Measurements from ENCODE around the gene PRKCE. TPM values are rescaled to one million over a fixed set of nuclear protein-coding genes. Genes with fewer than 3 reads are reported as not detected.

The PRKCE gene
- total and polyA plus RNA-seq, 2 donors (not counting 3 experiments of a cell fraction or from before 2014, with no cell fraction given) = 27.9 to 33.9 TPM

DNA sequence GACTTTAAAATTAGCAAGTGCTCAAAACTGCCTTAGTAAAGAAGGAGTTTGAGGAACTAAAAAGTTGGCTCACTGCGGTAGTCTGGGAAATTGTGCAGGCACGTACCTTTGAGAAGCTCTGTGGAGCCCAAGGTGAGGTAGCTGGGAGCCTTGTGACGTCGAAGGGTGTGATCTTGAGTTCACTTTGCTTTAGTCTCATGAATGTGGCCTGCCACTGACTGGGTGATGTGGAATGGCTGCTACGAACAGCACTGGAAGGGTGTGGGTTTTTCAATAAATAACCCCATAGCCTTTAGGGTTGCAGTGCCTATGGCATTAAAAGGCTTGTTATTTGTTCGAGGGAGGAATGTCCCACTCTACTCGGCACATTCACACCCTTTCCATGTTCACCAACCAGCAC, 312.3 kb downstream of the PRKCE start:
- Histone ChIP-seq H3K27ac (ENCODE audit: insufficient read depth, low read depth, low read length) (peak overlapping the region; percentile 80), H3K9me3 (replicated peaks; ENCODE audit: control insufficient read depth, insufficient read depth, low read length) (no peaks in the 10 kb centered on the region), H3K4me3 (replicated peaks in 1 of 3; ENCODE audit: insufficient read depth in 1 of 3, low read depth in 1 of 3, low read length in 3 of 3) (no peak overlapping the region), H3K9ac (replicated peaks; ENCODE audit: extremely low read depth, insufficient read depth, low read length) (peak overlapping the region; percentile 53), H2AFZ (ENCODE audit: low read depth, low read length) (no peak overlapping the region), H3K4me1 (ENCODE audit: control insufficient read depth, extremely low read depth, insufficient read depth, low read length) (peaks cover 37% of the 10 kb centered on the region), H3K79me2 (ENCODE audit: control insufficient read depth, insufficient read depth, low read length) (no peaks in the 10 kb centered on the region), H3K27me3 (ENCODE audit: control insufficient read depth in 2 of 2, insufficient read depth in 2 of 2, low read length in 2 of 2) (no peaks in the 10 kb centered on the region), H3K9me1 (replicated peaks; ENCODE audit: control insufficient read depth, extremely low read depth, insufficient read depth, low read length) (no peaks in the 10 kb centered on the region), H4K20me1 (replicated peaks; ENCODE audit: control insufficient read depth, extremely low read depth, insufficient read depth, low read length) (no peaks in the 10 kb centered on the region), H3K36me3 (ENCODE audit: control insufficient read depth in 2 of 2, extremely low read depth in 1 of 2, insufficient read depth in 2 of 2, low read length in 2 of 2) (no peaks in the 10 kb centered on the region), H3K4me2 (ENCODE audit: insufficient read depth, low read length) (peak overlapping the region; percentile 61)
- ChIA-PET CTCF (interaction anchor here (0.8 to 2.6 kb wide), 10 partner anchors 8 to 491 kb away, joined by 3 to 14 read pairs (median 4); no protein-coding TSS in a partner anchor), POLR2A (no interaction called here)
- intact Hi-C loops (cut with micrococcal nuclease) = loop anchor here (1.0 kb wide), 3 partner anchors 25 to 321 kb away; no protein-coding TSS in a partner anchor
- BruUV-seq (replicated peaks) = no TSS peak
- DNase-seq (ENCODE audit: low read depth, low spot score) (no peak), FAIRE-seq (no peak)
- TF ChIP-seq POLR2AphosphoS5 (IDR thresholded peaks at IDR 0.05; ENCODE audit: insufficient read depth, low read depth, low read length) = no peak
- TF ChIP-seq GATA2 (IDR thresholded peaks at IDR 0.05; ENCODE audit: insufficient read depth, insufficient read length, low read depth, low read length) = no peak
- TF ChIP-seq POLR2A (IDR thresholded peaks at IDR 0.05; ENCODE audit: low read depth, low read length) = no peak
- no peak for TF ChIP-seq EZH2 (IDR thresholded peaks at IDR 0.05; ENCODE audit: borderline replicate concordance, low read depth, low read length, severe bottlenecking)
- TF ChIP-seq, protein P1, sequence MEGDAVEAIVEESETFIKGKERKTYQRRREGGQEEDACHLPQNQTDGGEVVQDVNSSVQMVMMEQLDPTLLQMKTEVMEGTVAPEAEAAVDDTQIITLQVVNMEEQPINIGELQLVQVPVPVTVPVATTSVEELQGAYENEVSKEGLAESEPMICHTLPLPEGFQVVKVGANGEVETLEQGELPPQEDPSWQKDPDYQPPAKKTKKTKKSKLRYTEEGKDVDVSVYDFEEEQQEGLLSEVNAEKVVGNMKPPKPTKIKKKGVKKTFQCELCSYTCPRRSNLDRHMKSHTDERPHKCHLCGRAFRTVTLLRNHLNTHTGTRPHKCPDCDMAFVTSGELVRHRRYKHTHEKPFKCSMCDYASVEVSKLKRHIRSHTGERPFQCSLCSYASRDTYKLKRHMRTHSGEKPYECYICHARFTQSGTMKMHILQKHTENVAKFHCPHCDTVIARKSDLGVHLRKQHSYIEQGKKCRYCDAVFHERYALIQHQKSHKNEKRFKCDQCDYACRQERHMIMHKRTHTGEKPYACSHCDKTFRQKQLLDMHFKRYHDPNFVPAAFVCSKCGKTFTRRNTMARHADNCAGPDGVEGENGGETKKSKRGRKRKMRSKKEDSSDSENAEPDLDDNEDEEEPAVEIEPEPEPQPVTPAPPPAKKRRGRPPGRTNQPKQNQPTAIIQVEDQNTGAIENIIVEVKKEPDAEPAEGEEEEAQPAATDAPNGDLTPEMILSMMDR (IDR thresholded peaks at IDR 0.05; ENCODE audit: extremely low read depth in 1 of 2, insufficient read depth in 1 of 2, low read depth in 1 of 2, low read length in 2 of 2) = no peak
- TF ChIP-seq MYC (IDR thresholded peaks at IDR 0.05; ENCODE audit: low read depth, low read length) = no peak
- no peak for TF ChIP-seq JUN (IDR thresholded peaks at IDR 0.05; ENCODE audit: borderline replicate concordance, insufficient read depth, insufficient read length, low read depth)
- TF ChIP-seq MAX (IDR thresholded peaks at IDR 0.05; ENCODE audit: insufficient read depth, insufficient read length) = no peak
- TF ChIP-seq FOS (IDR thresholded peaks at IDR 0.05; ENCODE audit: borderline replicate concordance, insufficient read depth, low read length) = no peak
- dilution Hi-C loops (cut with MboI; ENCODE audit: extremely low pct_ligation_motif_present, low sequenced_read_pairs) = no loop called here
